GM18526 (cell line): ENCODE measurements around the gene ELOA.

ENCODE experiments used
- POLR2A ChIP-seq: IDR thresholded peaks from 3 replicates; pipeline ENCODE4 v1.6.1; 2011; ENCODE audit not compliant: insufficient read length; ENCODE audit errors: extremely low read depth

Gene ELOA

GRCh38 chr1:23757812-23758211, 14.5 kb downstream of the ELOA start:
- TF ChIP-seq POLR2A = no peak

- TF ChIP-seq POLR2A = no peak
Measured at GRCh38 chr1:23759277-23759676, 16.0 kb downstream of the ELOA start.

GRCh38 chr1:23763041-23763577, 19.8 kb downstream of the ELOA start:
- no peak for TF ChIP-seq POLR2A

- TF ChIP-seq POLR2A = no peak
Measured at GRCh38 chr1:23768733-23769132, 25.5 kb downstream of the ELOA start.

GRCh38 chr1:23772049-23772853, 29.0 kb downstream of the ELOA start:
- TF ChIP-seq POLR2A = no peak

- TF ChIP-seq POLR2A = no peak
Measured at GRCh38 chr1:23772854-23773242, 29.6 kb downstream of the ELOA start.

- no peak for TF ChIP-seq POLR2A
Measured at GRCh38 chr1:23774174-23774880, 31.1 kb downstream of the ELOA start.

- no peak for TF ChIP-seq POLR2A
Measured at GRCh38 chr1:23776217-23776616, 32.9 kb downstream of the ELOA start.

GRCh38 chr1:23777979-23778814, 34.9 kb downstream of the ELOA start, which contains the start of gene PITHD1:
Gene PITHD1, plus strand, starts transcription at chr1:23778418. Its CDS starts 98 bp downstream, at chr1:23778516.
- TF ChIP-seq POLR2A = peak; percentile 97

- TF ChIP-seq POLR2A = no peak
Measured at GRCh38 chr1:23779826-23780371, 36.6 kb downstream of the ELOA start.

GRCh38 chr1:23784846-23785245, 41.6 kb downstream of the ELOA start:
- TF ChIP-seq POLR2A = no peak

- TF ChIP-seq POLR2A = no peak
Measured at GRCh38 chr1:23787701-23788100, 44.4 kb downstream of the ELOA start.

GRCh38 chr1:23788695-23789094, 45.4 kb downstream of the ELOA start:
- TF ChIP-seq POLR2A = no peak

- TF ChIP-seq POLR2A = peak; percentile 73
Measured at GRCh38 chr1:23790696-23791515, 47.6 kb downstream of the ELOA start, which contains the start of gene LYPLA2. Gene LYPLA2, plus strand, starts transcription at chr1:23791145. Its CDS starts 1,538 bp downstream, at chr1:23792683.
